Muscle layer of colon (tissue), 2 donors: ENCODE results near the gene AFTPH.

Experiments used
- H3K27ac ChIP-seq: one replicate; pipeline ENCODE4 v1.7.0; 2013; ENCODE audit warnings: low read depth, mild to moderate bottlenecking, low read length, moderate library complexity
- H3K27me3 ChIP-seq, 2 donors: one replicate each; pipeline ENCODE4 v1.7.0; 2013; ENCODE audit warnings: low read length in 2 of 2, mild to moderate bottlenecking in 2 of 2; ENCODE audit not compliant: insufficient read depth in 2 of 2, control insufficient read depth in 1 of 2
- H3K36me3 ChIP-seq: one replicate; pipeline ENCODE4 v1.7.0; 2013; ENCODE audit warnings: mild to moderate bottlenecking, low read length; ENCODE audit not compliant: insufficient read depth
- H3K4me1 ChIP-seq: one replicate; pipeline ENCODE4 v1.7.0; 2013; ENCODE audit warnings: mild to moderate bottlenecking, low read length; ENCODE audit not compliant: insufficient read depth
- H3K4me3 ChIP-seq, 2 donors: one replicate each; pipeline ENCODE4 v1.7.0; 2013; ENCODE audit warnings: low read length in 2 of 2, low read depth in 1 of 2, mild to moderate bottlenecking in 1 of 2, moderate library complexity in 1 of 2
- H3K9ac ChIP-seq: one replicate; pipeline ENCODE4 v1.7.0; 2013; ENCODE audit warnings: low read length
- H3K9me3 ChIP-seq: one replicate; pipeline ENCODE4 v1.7.0; 2013; ENCODE audit warnings: mild to moderate bottlenecking, low read length
- donor health status: abdominal sarcoma.
- donor health status: Adenocarcinoma of cecum.

AFTPH gene

DNA sequence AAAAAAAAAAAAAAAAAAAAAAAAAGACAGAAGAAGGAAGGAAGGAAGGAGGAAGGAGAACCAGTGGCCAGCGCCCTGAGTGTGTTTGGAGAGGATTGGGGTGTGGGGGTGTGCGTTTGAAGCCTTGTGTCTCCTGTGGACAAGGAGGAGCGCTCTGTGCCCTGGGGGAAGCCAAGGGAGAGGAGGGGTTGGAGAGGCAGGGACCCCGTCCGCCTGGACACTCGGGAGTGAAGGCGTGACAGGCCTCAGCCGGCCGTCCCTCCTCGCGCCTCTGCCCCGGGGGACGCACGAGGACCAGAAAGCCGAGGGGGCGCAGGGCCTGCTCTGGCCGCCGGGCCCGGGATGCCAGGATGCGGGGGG, 84.7 kb downstream of the AFTPH start:
- no peaks in the 10 kb centered on the region for H3K9me3 ChIP-seq
- H3K27ac ChIP-seq = no peak overlapping the region
- H3K4me3 ChIP-seq = peak overlapping the region; percentile 24 to 45
- H3K4me1 ChIP-seq = peaks cover 16% of the 10 kb centered on the region
- H3K36me3 ChIP-seq = no peaks in the 10 kb centered on the region
- H3K9ac ChIP-seq = no peak overlapping the region
- no peaks in the 10 kb centered on the region for H3K27me3 ChIP-seq

DNA sequence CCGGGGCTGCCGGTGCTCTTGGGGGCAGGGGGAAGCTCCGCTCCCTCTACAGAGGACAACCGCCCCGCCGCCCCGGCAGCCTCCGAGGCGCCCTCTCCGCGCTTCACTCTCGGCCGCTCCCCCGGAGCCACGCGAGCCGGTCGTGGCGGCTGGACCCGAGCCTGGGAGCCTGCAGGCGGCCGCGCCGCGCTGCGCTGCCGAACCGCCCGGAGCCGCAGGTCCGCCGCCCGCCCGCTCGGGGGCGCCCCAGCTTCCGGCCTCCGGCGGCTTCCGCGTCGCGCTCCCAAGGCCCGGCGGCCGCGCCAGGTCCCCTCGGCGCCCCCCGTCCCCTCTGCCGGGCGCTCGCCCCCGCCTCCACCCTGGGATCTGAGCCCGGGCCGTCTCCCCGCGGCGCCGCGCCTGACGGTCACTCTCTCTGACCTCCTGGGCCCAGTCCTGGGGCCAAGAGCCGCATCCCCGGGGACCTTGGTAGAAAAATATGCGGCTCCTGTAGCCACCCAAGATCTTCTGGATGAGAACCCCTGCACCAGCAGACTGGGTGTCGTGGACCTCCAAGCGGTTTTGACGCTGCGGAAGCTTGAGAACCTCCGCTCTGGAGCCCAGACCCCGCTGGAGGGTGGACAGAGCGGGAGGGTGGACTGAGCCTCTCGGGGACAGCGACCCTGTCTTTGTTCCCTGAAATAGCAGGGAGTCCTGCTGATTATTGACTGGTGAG, 85.3 kb downstream of the AFTPH start:
- Histone ChIP-seq H3K27ac (peak overlapping the region; percentile 32), H3K9ac (peak overlapping the region; percentile 22), H3K9me3 (no peaks in the 10 kb centered on the region), H3K36me3 (no peaks in the 10 kb centered on the region), H3K4me1 (peaks cover 16% of the 10 kb centered on the region), H3K4me3 (peak overlapping the region; percentile 45 to 47), H3K27me3 (no peaks in the 10 kb centered on the region)

DNA sequence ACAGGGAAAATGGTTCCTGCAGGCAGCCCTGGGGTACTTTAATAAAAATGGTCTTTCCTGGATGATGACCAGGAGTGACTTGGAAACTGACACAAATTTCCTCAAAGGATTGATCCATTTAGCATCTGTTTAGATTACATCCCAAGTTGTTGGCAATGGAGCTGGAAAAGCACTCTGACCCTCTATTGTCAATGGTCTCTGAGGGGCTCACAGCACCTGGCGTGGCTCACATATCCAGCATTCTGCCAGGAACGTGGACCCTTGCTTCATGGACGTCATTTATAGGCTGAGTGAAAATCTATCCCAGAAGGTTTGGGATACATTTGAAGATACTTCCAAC, 85.8 kb downstream of the AFTPH start:
- peak overlapping the region; percentile 32 for H3K27ac ChIP-seq
- H3K9me3 ChIP-seq = no peaks in the 10 kb centered on the region
- H3K36me3 ChIP-seq = no peaks in the 10 kb centered on the region
- H3K4me1 ChIP-seq = peaks cover 11% of the 10 kb centered on the region
- peak overlapping the region; percentile 22 for H3K9ac ChIP-seq
- peak overlapping the region in 1 of 2 donors; percentile 47 for H3K4me3 ChIP-seq
- H3K27me3 ChIP-seq = no peaks in the 10 kb centered on the region

DNA sequence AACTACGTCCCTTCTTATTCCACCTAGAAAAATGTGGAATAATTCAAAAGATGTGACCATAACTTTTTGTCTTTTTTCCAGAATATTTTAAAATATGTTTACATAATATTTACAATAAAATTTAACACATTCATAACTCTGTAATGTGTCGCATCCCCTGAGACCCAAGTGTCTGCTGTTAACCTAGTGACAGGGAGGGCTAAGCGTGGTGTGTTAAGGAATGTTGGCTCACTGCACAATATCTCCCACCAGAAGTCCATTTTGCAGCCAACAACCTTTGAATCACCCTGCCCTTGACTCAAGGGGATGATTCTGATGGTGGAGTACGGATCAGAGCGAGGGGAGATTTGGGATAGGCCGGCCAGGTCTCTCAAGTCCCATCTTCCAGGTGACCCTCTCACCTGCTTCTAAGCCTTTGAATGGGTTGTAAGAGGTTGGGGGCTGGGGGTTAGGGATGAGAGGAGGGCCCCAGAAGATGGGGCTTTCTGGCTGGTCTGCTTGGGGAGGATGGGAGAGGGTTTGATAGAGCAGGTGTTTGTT, 86.3 kb downstream of the AFTPH start:
- H3K9ac ChIP-seq = no peak overlapping the region
- H3K36me3 ChIP-seq = no peaks in the 10 kb centered on the region
- H3K4me3 ChIP-seq = no peak overlapping the region
- no peak overlapping the region for H3K27ac ChIP-seq
- H3K4me1 ChIP-seq = peaks cover 6% of the 10 kb centered on the region
- no peaks in the 10 kb centered on the region for H3K27me3 ChIP-seq
- no peaks in the 10 kb centered on the region for H3K9me3 ChIP-seq

DNA sequence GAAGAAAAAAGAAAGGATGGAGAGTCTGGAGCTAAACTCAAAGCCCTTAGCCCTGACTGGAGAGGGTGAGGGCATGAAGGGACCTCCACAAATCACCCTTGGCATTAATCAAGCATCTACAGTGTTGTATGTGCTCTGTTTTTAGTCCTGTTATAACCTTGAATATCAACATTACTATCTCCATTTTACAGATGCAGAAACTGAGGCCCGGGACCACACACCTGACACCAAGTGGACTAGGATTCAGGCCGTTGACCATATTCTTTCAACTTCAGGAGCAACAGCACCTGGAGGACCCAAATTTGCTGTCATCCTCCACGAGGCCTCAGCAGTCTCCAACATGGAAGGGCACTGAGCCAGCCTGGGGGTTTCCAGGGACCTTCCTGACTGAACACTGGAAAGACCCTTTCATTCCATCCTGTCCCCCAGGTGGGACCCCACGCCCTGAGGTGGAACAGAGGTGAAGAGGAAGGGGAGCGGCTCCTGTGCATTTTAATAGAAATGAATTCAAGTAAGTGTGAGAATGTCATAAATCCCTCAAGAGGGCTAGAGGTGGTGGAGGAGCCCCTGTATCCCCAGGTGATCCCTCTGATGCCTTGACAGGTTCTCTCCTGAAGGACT, 88.6 kb downstream of the AFTPH start:
- Histone ChIP-seq H3K9me3 (no peaks in the 10 kb centered on the region), H3K4me3 (no peak overlapping the region), H3K27ac (no peak overlapping the region), H3K36me3 (no peaks in the 10 kb centered on the region), H3K9ac (no peak overlapping the region), H3K27me3 (no peaks in the 10 kb centered on the region), H3K4me1 (peaks cover 5% of the 10 kb centered on the region)

DNA sequence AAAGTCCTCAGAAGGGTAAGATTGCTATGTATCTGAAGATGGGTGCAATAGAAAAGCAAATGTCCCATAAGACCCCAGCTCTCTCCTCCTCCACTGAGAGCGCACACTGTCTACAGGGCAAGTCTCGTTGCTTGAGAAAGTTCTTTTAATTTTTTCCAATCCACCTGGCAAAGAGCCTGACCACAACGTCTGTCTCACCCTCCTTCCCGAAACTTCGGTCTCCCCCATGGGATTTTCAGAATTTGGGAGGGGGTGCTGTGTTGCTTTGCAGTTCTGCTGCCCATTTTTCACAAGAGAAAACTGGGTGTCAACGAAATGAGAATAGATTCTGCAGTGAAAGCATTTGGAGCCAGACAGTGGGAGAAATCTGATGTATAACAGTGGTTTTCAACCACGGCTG, 89.1 kb downstream of the AFTPH start:
- no peak overlapping the region for H3K9ac ChIP-seq
- no peaks in the 10 kb centered on the region for H3K9me3 ChIP-seq
- no peak overlapping the region for H3K27ac ChIP-seq
- H3K4me3 ChIP-seq = no peak overlapping the region
- H3K27me3 ChIP-seq = no peaks in the 10 kb centered on the region
- H3K36me3 ChIP-seq = no peaks in the 10 kb centered on the region
- peaks cover 5% of the 10 kb centered on the region for H3K4me1 ChIP-seq

DNA sequence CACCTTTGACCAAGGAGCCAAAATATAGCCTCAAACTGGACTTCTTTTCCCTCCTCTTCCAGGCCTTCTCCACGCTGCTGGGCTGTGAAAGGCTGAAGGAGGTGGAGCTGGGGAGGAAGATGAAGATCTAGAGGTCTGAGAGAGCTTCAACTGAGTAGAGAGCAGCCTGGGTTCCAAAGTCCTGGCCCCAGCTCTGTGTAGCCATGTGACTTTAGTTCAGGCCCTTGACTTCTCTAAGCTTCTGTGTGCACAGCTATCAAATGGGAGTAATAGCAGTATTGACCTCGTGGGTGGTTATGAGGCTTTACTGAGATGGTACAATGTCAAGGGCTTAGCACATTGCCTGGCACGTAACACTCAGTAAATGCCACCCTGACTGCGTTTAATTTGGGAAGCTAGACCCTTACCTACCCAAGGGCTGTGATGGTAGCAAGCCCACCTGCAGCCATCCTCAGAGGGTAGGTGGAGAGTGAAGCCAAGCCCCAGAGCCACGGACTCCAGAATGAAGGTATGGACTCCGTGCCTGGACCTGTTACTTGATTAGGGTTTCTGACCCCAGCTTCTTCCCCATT, 91.2 kb downstream of the AFTPH start:
- H3K27me3 ChIP-seq = no peaks in the 10 kb centered on the region
- H3K36me3 ChIP-seq = no peaks in the 10 kb centered on the region
- no peak overlapping the region for H3K4me3 ChIP-seq
- H3K9me3 ChIP-seq = no peaks in the 10 kb centered on the region
- no peak overlapping the region for H3K27ac ChIP-seq
- no peaks in the 10 kb centered on the region for H3K4me1 ChIP-seq
- no peak overlapping the region for H3K9ac ChIP-seq

DNA sequence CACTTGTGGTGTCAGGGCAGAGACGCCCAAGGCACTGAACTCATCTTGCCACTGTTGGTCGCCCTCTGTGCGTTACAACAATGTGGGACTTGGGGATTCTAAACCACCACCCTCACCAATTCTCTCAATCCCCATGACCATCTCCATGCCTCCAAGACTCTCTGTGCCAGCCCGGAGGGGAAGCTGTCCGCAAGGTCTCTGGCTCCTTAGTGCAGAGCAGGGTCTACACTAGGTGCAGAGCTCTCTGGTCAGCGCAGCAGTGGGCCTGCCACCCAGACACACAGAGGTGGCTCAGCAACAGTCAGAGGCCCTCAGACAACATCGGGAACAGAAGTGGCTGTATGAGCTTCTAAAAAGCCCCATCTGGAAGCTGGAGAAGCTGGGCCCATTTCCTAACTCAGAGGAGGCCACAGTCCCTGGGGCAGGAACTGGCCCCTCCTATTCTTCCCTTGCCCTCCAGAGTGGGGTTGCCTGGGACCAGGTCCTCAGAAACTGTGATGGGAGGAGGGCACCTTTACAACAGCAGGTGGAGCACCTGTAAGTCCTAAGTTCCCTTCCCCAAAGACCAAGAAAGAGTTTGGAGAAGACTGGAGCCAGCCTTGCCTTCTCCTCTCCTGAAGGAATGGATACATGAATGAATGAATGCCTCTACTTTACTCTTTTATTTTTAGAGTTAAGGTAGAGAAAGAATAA, 91.9 kb downstream of the AFTPH start:
- no peak overlapping the region for H3K4me3 ChIP-seq
- H3K4me1 ChIP-seq = no peaks in the 10 kb centered on the region
- no peaks in the 10 kb centered on the region for H3K27me3 ChIP-seq
- H3K36me3 ChIP-seq = no peaks in the 10 kb centered on the region
- no peak overlapping the region for H3K9ac ChIP-seq
- H3K27ac ChIP-seq = no peak overlapping the region
- H3K9me3 ChIP-seq = no peaks in the 10 kb centered on the region

DNA sequence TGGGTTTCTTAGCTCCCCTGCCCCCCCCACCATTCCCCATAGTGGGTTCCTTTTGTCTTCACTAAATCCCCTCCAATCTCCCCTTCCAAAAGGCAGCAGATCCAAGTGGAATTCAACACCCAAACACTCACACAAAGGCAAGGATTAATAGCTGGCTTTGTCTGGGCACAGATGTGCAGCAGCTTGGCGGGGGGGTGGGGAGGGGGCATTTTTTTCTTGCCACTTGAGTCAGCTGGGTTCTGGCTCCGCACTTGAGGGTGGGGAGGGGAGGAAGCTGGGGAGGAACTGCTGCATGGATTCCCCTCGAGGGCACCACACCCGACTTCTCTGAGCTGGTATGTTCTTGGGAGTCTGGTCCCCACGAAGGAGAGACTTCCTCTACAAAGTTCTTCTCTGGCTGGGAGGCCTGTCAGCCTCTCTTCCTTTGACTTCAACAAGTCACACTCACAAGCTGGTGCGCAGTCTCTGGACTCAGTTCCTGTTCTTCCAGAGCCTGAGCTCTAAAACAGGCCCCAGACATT, 93.6 kb downstream of the AFTPH start:
- H3K9ac ChIP-seq = no peak overlapping the region
- H3K4me1 ChIP-seq = no peaks in the 10 kb centered on the region
- H3K4me3 ChIP-seq = no peak overlapping the region
- H3K27ac ChIP-seq = no peak overlapping the region
- no peaks in the 10 kb centered on the region for H3K9me3 ChIP-seq
- no peaks in the 10 kb centered on the region for H3K27me3 ChIP-seq
- H3K36me3 ChIP-seq = no peaks in the 10 kb centered on the region

DNA sequence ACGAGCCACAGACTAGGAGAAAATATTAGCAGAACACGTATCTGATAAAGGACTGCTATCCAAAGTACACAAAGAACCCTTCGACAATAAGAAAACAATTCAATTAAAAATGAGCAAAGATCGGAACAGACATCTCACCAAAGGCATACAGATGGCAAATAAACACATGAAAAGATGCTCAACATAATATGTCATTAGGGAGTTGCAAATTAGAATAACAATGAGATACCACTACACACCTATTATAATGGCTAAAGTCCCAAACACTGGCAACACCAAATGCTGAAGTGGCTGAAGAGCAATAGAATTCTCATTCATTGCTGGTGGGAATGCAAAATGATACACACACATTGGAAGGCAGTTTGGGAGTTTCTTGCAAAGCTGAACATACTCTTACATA, 96.5 kb downstream of the AFTPH start:
- Histone ChIP-seq H3K27ac (no peak overlapping the region), H3K9me3 (no peaks in the 10 kb centered on the region), H3K36me3 (no peaks in the 10 kb centered on the region), H3K4me3 (no peak overlapping the region), H3K4me1 (no peaks in the 10 kb centered on the region), H3K9ac (no peak overlapping the region), H3K27me3 (no peaks in the 10 kb centered on the region)

DNA sequence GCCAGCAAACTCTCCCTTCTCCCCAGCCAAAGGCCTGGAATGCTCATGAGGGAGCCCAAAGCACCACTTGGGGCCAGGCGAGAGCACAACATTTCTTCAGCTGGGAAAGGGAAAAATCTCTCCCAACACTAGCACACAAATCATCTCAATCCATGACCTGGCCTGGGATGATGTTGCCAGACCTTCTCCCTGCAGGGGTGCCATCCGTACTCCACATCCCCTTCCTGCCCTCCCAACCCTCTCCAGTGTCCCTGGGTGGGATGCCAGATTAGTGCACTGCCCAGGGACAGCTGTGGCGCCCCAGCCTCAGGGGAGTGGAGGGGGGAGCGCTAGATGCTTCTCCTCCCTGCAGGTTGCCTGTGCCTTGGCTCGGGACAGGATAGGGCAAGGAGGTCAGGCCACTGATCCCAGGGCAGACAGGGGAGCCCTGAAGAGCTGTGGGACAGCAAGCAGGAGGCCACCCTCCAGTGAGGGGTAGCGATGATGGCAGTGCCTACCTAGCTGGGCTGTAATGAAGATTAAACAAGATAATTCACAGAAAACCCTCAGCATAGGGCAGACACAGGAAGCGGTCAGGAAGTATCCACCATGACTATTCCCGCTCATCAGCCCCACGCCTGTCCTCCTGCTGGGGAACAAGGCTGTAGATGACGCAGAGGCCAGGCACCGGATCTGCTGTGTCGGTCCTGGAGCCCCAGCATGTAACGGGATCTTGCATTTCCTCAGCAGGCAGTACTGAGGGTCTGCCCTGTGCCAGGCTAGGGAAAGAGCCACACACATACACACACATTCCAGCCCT, 98.5 kb downstream of the AFTPH start:
- H3K4me3 ChIP-seq = no peak overlapping the region
- no peaks in the 10 kb centered on the region for H3K36me3 ChIP-seq
- H3K9me3 ChIP-seq = no peaks in the 10 kb centered on the region
- peaks cover 3% of the 10 kb centered on the region for H3K4me1 ChIP-seq
- H3K27ac ChIP-seq = no peak overlapping the region
- no peaks in the 10 kb centered on the region for H3K27me3 ChIP-seq
- H3K9ac ChIP-seq = no peak overlapping the region
